SK-N-SH (cell line): ENCODE data around the gene ATP8A1. TPM values are rescaled to one million over a fixed set of nuclear protein-coding genes. Genes with fewer than 3 reads are reported as not detected.

Source experiments
- CTCF ChIA-PET: fragments of 300-600, 350-600 bp; formaldehyde crosslinking; extraction: SDS; loops from one replicate; lab custom pipeline; 2021; lab: Yijun Ruan, JAX
- POLR2A ChIA-PET: fragments of 350-600 bp; sonication (Branson Sonifier 250); formaldehyde crosslinking; extraction: SDS; loops from one replicate; lab custom pipeline; 2020; ENCODE audit warnings: antibody characterized with exemption, inconsistent platforms; lab: Yijun Ruan, JAX
- DNase-seq: peaks from one replicate; pipeline ENCODE4 v3.0.0; 2012
- H2AFZ ChIP-seq: fragments of 200-600 bp; sonication (generic); 2 replicates; pipeline ENCODE4 v1.8.1; 2016; ENCODE audit warnings: antibody characterized with exemption, mild to moderate bottlenecking, low read depth
- H3F3A ChIP-seq: fragments of 200-600 bp; sonication (generic); replicated peaks from 2 replicates; pipeline ENCODE3; 2016; ENCODE audit warnings: antibody characterized with exemption, mild to moderate bottlenecking; ENCODE audit not compliant: insufficient read depth
- H3K27ac ChIP-seq, 2 experiments: fragments of 200-500 bp in 1 of 2; fragments of 200-600 bp in 1 of 2; sonication (Bioruptor generic) in 1 of 2; sonication (generic), shearing (Covaris generic) in 1 of 2; 2 replicates each; pipeline versions ENCODE4 v1.5.1 to v1.6.1; 2014 to 2016; ENCODE audit warnings: low read depth in 2 of 2, inconsistent platforms in 1 of 2, low read length in 1 of 2, mild to moderate bottlenecking in 1 of 2, mixed read lengths in 1 of 2
- H3K27me3 ChIP-seq: fragments of 200-600 bp; sonication (generic), shearing (Covaris generic); 2 replicates; pipeline ENCODE4 v1.6.1; 2016; ENCODE audit warnings: mixed run types; ENCODE audit not compliant: insufficient read depth
- H3K36me3 ChIP-seq, 2 experiments: fragments of 200-500 bp in 1 of 2; fragments of 200-600 bp in 1 of 2; sonication (Bioruptor generic) in 1 of 2; sonication (generic) in 1 of 2; replicated peaks in 1 of 2; 2 replicates each; pipeline versions ENCODE3 to v1.5.1; 2014 to 2016; ENCODE audit warnings: low read length in 1 of 2, mild to moderate bottlenecking in 1 of 2; ENCODE audit not compliant: insufficient read depth in 2 of 2, control insufficient read depth in 1 of 2
- H3K4me1 ChIP-seq, 2 experiments: fragments of 200-500 bp in 1 of 2; fragments of 200-600 bp in 1 of 2; sonication (Bioruptor generic) in 1 of 2; sonication (generic), shearing (Covaris generic) in 1 of 2; 2 replicates each; pipeline versions ENCODE4 v1.5.1 to v1.6.1; 2014 to 2016; ENCODE audit warnings: low read depth in 1 of 2, low read length in 1 of 2, mixed run types in 1 of 2; ENCODE audit not compliant: insufficient read depth in 2 of 2, control insufficient read depth in 1 of 2
- H3K4me2 ChIP-seq: fragments of 200-600 bp; sonication (generic), shearing (Covaris generic); 2 replicates; pipeline ENCODE4 v1.6.1; 2017; ENCODE audit warnings: mixed run types
- H3K4me3 ChIP-seq, 2 experiments: fragments of 200-500 bp in 1 of 2; fragments of 200-600 bp in 1 of 2; sonication (Bioruptor generic) in 1 of 2; sonication (generic), shearing (Covaris generic) in 1 of 2; 2 replicates each; pipeline versions ENCODE4 v1.5.1 to v1.8.1; 2014 to 2016; ENCODE audit warnings: low read depth in 2 of 2, inconsistent platforms in 1 of 2, low read length in 1 of 2, mild to moderate bottlenecking in 1 of 2, mixed read lengths in 1 of 2, moderate library complexity in 1 of 2
- H3K79me2 ChIP-seq: fragments of 200-600 bp; sonication (generic); 2 replicates; pipeline ENCODE4 v1.8.1; 2017; ENCODE audit warnings: mild to moderate bottlenecking; ENCODE audit not compliant: insufficient read depth
- H3K9ac ChIP-seq: fragments of 200-600 bp; sonication (generic); 2 replicates; pipeline ENCODE4 v1.6.1; 2017; ENCODE audit warnings: mixed run types
- H3K9me2 ChIP-seq: fragments of 200-600 bp; sonication (generic); 2 replicates; pipeline ENCODE4 v1.6.1; 2017; ENCODE audit warnings: mixed run types
- H3K9me3 ChIP-seq: fragments of 200-600 bp; sonication (generic); 2 replicates; pipeline ENCODE4 v1.6.1; 2017; ENCODE audit warnings: mixed run types, mild to moderate bottlenecking, moderate library complexity
- H4K20me1 ChIP-seq: fragments of 200-600 bp; sonication (generic); 2 replicates; pipeline ENCODE4 v1.6.1; 2017; ENCODE audit warnings: mild to moderate bottlenecking, mixed run types; ENCODE audit not compliant: insufficient read depth
- EZH2phosphoT487 ChIP-seq: fragments of 200-600 bp; sonication (generic); IDR thresholded peaks from 2 replicates; pipeline ENCODE4 v1.6.1; 2017; ENCODE audit warnings: low read depth, mixed run types, mild to moderate bottlenecking, antibody characterized with exemption, moderate library complexity, borderline replicate concordance
- FOSL2 ChIP-seq: IDR thresholded peaks from 2 replicates; pipeline ENCODE4 v1.4.0; 2012; ENCODE audit warnings: low read depth, mild to moderate bottlenecking, moderate library complexity, borderline replicate concordance
- FOXM1 ChIP-seq: IDR thresholded peaks from 2 replicates; pipeline ENCODE4 v1.4.0; 2012; ENCODE audit warnings: low read depth, mild to moderate bottlenecking
- GATA2 ChIP-seq: sonication (generic); formaldehyde crosslinking; IDR thresholded peaks from 2 replicates; pipeline ENCODE4 v1.5.0; 2020; ENCODE audit warnings: mild to moderate bottlenecking, missing genetic modification reagents
- JUND ChIP-seq: IDR thresholded peaks from 2 replicates; pipeline ENCODE4 v1.4.0; 2012
- MEF2A ChIP-seq: IDR thresholded peaks from 2 replicates; pipeline ENCODE4 v1.4.0; 2012; ENCODE audit warnings: low read depth, borderline replicate concordance
- MXI1 ChIP-seq: IDR thresholded peaks from 2 replicates; pipeline ENCODE4 v1.6.1; 2012; ENCODE audit warnings: mild to moderate bottlenecking, low read depth, low read length, improper control_type of control experiment
- YY1 ChIP-seq: IDR thresholded peaks from 2 replicates; pipeline ENCODE4 v1.4.0; 2012; ENCODE audit warnings: low read depth, mild to moderate bottlenecking
- WGBS: methylation state at CpG from one replicate; pipeline ENCODE4 v1.1.6; 2017; ENCODE audit warnings: low lambda C conversion rate; 5-methylcytosine and 5-hydroxymethylcytosine counted together
- polyA plus RNA-seq, 3 experiments: library from polyadenylated mRNA; depleted of rRNA; stranded (reverse); fragments of >200 nt; gene quantifications; 2 replicates each; pipeline ENCODE4 v1.2.3, GENCODE V29; 2012
- TF ChIP-seq, protein P1 (sequence below): IDR thresholded peaks from 2 replicates; pipeline ENCODE4 v1.4.0; 2012; ENCODE audit warnings: low read depth, borderline replicate concordance
- TF ChIP-seq, protein P2 (sequence below): fragments of 150-350 bp; IDR thresholded peaks from 2 replicates; pipeline ENCODE4 v1.6.1; 2017; ENCODE audit warnings: antibody characterized with exemption, low read length, low read depth, borderline replicate concordance
- TF ChIP-seq, protein P3 (sequence below): fragments of 200-600 bp; sonication (generic); IDR thresholded peaks from 2 replicates; pipeline ENCODE4 v1.6.1; 2017; ENCODE audit warnings: antibody characterized with exemption, mild to moderate bottlenecking, moderate library complexity
- TF ChIP-seq, protein P4 (sequence below): IDR thresholded peaks from 2 replicates; pipeline ENCODE4 v1.4.0; 2012; ENCODE audit warnings: low read depth

Gene ATP8A1
- polyA plus RNA-seq, 1 of the 3 experiments (the other 2 are of a cell fraction) = 0.38 TPM

DNA sequence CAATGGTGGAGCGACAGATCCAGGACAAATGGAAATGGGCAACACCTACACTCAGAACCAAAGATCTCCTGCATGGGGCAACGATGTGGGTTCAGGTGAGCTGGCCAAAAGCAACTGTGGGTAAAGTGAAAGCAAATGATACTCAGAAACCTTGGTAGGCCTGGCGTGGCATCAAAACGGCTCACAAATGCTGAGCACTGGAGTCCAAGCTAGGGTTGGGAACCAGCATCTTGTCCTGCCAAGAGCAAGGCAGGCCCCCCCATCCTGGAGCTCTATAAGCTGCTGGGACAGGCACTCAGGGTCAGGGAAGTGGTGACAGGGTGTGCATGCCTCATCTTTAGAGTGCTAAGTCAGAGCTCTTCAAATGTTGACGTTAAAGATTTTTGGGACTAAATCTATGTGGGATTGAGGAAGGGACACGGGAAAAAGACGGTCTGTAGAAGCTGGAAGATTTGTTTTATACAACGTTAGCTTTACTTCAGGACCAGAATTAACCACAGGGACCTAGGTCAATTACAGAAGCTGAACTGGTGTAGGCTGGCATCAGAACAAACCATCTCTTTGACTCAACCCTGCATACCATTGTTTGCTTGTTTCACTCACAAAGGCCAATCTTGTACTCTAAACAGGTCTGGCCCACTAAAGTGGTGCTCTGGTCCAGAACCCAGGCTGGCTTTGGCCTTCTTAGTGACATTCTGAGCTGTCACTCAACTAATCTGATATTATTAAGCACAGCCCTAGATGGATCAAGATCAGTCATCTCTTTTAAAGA, 10.7 kb downstream of the ATP8A1 start:
- TF ChIP-seq, protein P1, sequence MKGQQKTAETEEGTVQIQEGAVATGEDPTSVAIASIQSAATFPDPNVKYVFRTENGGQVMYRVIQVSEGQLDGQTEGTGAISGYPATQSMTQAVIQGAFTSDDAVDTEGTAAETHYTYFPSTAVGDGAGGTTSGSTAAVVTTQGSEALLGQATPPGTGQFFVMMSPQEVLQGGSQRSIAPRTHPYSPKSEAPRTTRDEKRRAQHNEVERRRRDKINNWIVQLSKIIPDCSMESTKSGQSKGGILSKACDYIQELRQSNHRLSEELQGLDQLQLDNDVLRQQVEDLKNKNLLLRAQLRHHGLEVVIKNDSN = no peak
- 0 out of 2 replicates have a peak, but pooled peaks have one; percentile 33 for TF ChIP-seq GATA2 (CRISPR knock-in tag)

DNA sequence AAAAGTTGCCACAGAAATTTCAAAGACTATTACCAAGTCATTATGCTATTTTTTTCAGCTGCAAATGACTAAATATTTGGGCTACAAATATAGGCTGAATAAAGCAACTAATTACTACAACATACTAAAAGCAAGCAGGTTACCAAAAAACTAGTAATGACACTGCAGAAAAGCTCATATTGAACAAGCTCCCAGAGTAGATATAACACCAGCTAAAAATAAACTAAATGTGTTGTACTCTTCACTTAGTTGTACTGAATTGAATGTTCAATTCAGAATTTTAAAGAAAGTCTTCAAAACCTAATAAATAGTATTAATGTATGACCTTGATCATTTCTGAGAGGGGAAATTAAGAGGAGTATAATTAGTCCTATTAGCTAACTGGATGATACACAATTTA, 12.0 kb downstream of the ATP8A1 start:
- Histone ChIP-seq H3K9ac (no peak overlapping the region), H3F3A (no peaks in the 10 kb centered on the region), H2AFZ (no peak overlapping the region), H3K4me2 (no peak overlapping the region), H3K9me3 (no peaks in the 10 kb centered on the region), H3K4me3 (no peak overlapping the region)
- no peak for DNase-seq
- CTCF ChIA-PET = interaction anchor here (1.8 kb wide), 1 partner anchor 68 kb away, joined by 5 read pairs; no protein-coding TSS in a partner anchor
- POLR2A ChIA-PET = interaction anchor here (3.5 kb wide), 1 partner anchor 12 kb away, joined by 14 read pairs; the partner anchor contains the start of gene ATP8A1
- no peak for TF ChIP-seq MXI1
- no peak for TF ChIP-seq FOSL2
- TF ChIP-seq, protein P2, sequence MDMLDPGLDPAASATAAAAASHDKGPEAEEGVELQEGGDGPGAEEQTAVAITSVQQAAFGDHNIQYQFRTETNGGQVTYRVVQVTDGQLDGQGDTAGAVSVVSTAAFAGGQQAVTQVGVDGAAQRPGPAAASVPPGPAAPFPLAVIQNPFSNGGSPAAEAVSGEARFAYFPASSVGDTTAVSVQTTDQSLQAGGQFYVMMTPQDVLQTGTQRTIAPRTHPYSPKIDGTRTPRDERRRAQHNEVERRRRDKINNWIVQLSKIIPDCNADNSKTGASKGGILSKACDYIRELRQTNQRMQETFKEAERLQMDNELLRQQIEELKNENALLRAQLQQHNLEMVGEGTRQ = no peak
- TF ChIP-seq EZH2phosphoT487 = no peak
- TF ChIP-seq, protein P3, sequence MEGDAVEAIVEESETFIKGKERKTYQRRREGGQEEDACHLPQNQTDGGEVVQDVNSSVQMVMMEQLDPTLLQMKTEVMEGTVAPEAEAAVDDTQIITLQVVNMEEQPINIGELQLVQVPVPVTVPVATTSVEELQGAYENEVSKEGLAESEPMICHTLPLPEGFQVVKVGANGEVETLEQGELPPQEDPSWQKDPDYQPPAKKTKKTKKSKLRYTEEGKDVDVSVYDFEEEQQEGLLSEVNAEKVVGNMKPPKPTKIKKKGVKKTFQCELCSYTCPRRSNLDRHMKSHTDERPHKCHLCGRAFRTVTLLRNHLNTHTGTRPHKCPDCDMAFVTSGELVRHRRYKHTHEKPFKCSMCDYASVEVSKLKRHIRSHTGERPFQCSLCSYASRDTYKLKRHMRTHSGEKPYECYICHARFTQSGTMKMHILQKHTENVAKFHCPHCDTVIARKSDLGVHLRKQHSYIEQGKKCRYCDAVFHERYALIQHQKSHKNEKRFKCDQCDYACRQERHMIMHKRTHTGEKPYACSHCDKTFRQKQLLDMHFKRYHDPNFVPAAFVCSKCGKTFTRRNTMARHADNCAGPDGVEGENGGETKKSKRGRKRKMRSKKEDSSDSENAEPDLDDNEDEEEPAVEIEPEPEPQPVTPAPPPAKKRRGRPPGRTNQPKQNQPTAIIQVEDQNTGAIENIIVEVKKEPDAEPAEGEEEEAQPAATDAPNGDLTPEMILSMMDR = no peak
- TF ChIP-seq FOXM1 = no peak
- no peak for TF ChIP-seq JUND
- no peak for TF ChIP-seq MEF2A
- TF ChIP-seq, protein P4, sequence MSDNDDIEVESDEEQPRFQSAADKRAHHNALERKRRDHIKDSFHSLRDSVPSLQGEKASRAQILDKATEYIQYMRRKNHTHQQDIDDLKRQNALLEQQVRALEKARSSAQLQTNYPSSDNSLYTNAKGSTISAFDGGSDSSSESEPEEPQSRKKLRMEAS = no peak
- TF ChIP-seq YY1 = no peak
- TF ChIP-seq, all 33 proteins: peak for 0
- Histone ChIP-seq H3K79me2 (no peaks in the 10 kb centered on the region), H3K4me1 (peaks cover 0 to 21% of the 10 kb centered on the region in 2 experiments; a peak in 2 of 4 replicates), H4K20me1 (no peaks in the 10 kb centered on the region), H3K9me2 (no peaks in the 10 kb centered on the region), H3K27ac (no peak overlapping the region), H3K36me3 (no peaks in the 10 kb centered on the region), H3K27me3 (no peaks in the 10 kb centered on the region)

More for the DNA sequence above, 10.7 kb downstream of the ATP8A1 start:
- no peak overlapping the region for H3K9ac ChIP-seq
- H3K27ac ChIP-seq = peak overlapping the region in 1 of 2 experiments; percentile 36; a peak in 1 of 4 replicates
- H3K9me2 ChIP-seq = no peaks in the 10 kb centered on the region
- H3K4me1 ChIP-seq = peaks cover 0 to 21% of the 10 kb centered on the region in 2 experiments; a peak in 2 of 4 replicates
- H3K27me3 ChIP-seq = no peaks in the 10 kb centered on the region; the same call in 1 of the 2 replicates
- POLR2A ChIA-PET = interaction anchor here (3.5 kb wide), 1 partner anchor 11 kb away, joined by 14 read pairs; the partner anchor contains the start of gene ATP8A1
- no peaks in the 10 kb centered on the region for H3K36me3 ChIP-seq
- H4K20me1 ChIP-seq = no peaks in the 10 kb centered on the region
- CTCF ChIA-PET = interaction anchor here (0.7 to 2.1 kb wide), 7 partner anchors 9 to 78 kb away, joined by 3 to 6 read pairs (median 3); partner anchors contain the start of gene ATP8A1
- WGBS = 59% methylated on average over 6 of the region's 8 CpGs
- no peaks in the 10 kb centered on the region for H3K9me3 ChIP-seq
- H3F3A ChIP-seq = no peaks in the 10 kb centered on the region
- DNase-seq = no peak
- H3K4me3 ChIP-seq = no peak overlapping the region
- no peak overlapping the region for H3K4me2 ChIP-seq
- no peak overlapping the region for H2AFZ ChIP-seq
- H3K79me2 ChIP-seq = no peaks in the 10 kb centered on the region
